Erythroblast (primary cell): Measurements from ENCODE around the gene F11.

Source experiments
- GATA1 ChIP-seq: IDR thresholded peaks from 2 replicates; pipeline ENCODE4 v1.6.1; 2011; ENCODE audit warnings: low read depth, mild to moderate bottlenecking, control low read depth, low read length, moderate library complexity
- POLR2A ChIP-seq: IDR thresholded peaks from 2 replicates; pipeline ENCODE4 v1.6.1; 2011; ENCODE audit warnings: mild to moderate bottlenecking, low read length

GRCh38 chr4:186285147-186285546 lies 19.2 kb downstream of the F11 start:
- TF ChIP-seq POLR2A = no peak
- TF ChIP-seq GATA1 = no peak
